Daoy (cell line): ENCODE measurements around the gene ADAM30. TPM values are rescaled to one million over a fixed set of nuclear protein-coding genes. Genes with fewer than 3 reads are reported as not detected.

ENCODE experiments used
- DNase-seq: peaks from one replicate; pipeline ENCODE4 v3.0.0-alpha.2; 2015; ENCODE audit warnings: low read depth
- total RNA-seq: library from RNA; depleted of rRNA; stranded (reverse); fragments of >200 nt; shearing (Covaris generic); gene quantifications from 2 replicates; pipeline ENCODE4 v1.2.3, GENCODE V29; 2014

ADAM30 gene
- total RNA-seq, 1 experiment from 2014 or later: not detected

- no peak for DNase-seq
These were observed 12.3 kb upstream of the ADAM30 start for GRCh38 chr1:119908661-119909060.

- DNase-seq: no peak
These were observed 10.8 kb upstream of the ADAM30 start for GRCh38 chr1:119906927-119907652.

GRCh38 chr1:119903443-119903835 lies 7.1 kb upstream of the ADAM30 start:
- DNase-seq: no peak

GRCh38 chr1:119902775-119903442 lies 6.6 kb upstream of the ADAM30 start:
- DNase-seq: no peak

DNA sequence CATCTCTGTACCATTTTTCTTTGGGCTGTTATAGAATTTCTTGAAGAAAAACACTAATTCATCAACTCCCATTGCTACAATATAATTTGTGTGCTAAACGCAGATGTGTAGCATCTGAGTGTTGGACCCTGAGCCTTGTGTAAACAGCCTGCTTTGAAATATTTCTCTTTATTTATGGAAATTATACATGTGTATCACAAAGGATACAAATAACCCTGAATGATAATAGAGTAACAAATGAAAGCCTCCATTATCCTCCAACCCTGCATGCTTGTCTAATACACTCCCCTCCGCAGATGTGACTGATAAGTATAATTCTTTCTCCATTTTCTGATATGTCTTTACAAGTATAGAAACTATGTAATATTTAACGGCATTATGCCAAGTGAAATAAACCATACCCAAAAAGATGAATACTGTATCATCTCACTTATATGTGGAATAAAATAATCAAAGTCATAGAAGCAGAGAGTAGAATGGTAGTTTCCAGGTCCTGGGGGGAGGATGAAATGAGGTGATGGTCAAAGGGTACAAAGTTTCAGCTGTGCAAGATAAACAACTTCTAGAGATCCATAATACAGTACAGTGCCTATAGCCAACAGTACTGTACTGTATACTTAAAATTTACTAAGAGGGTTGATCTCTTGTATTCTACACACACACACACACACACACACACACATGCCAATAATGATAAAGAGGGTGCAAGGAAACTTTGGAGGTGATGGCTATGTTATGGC lies 2.8 kb upstream of the ADAM30 start:
- DNase-seq: no peak

DNA sequence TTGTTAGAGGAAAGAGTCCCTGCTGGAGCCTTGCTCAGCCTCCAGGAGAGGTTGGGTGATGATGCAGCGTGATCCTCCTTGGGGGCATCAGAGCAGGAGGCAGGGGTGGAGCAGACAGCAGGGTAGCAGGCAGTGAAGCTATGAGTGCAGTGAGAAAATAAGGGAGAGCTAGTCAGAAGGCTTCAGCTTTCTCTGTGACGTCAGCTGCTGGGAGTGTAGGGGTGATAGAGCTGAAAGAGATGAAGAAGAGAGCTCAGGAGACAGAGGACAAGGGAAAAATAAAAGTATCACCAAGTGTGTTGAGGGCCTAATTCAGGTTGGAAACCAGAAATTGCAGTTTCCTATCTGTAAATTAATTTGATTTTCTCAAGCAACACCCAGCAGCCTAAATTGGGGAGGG lies 2.2 kb upstream of the ADAM30 start:
- no peak for DNase-seq

GRCh38 chr1:119895102-119895501 lies 1.2 kb downstream of the ADAM30 start:
- no peak for DNase-seq

- no peak for DNase-seq
These were observed 2.3 kb downstream of the ADAM30 start for GRCh38 chr1:119893827-119894700.

DNA sequence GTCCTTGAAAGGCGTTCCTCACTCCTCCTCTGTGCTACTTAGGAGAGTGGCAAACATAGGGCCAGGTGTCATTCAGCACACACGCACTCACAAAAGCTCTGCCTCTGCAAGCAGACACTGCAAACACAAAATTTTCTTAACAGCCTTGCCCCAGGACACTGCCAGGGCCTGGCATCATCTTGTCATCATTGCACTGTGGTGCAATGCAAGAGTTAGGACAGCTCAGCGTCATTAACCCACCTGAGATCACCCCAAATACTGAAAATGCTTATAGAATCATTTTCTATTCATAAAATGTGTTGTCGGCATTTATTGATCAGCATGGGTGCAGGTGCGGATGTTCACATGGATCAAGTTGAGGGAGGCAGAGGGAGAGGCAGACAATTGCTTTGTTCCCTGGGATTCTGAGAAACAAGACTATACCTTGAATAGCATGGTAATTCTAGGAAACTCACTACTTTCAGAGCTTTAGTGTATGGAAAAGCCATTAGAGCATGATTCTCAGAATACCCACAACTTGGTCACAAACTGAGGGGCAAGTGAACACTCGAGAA lies 3.0 kb downstream of the ADAM30 start:
- no peak for DNase-seq

DNA sequence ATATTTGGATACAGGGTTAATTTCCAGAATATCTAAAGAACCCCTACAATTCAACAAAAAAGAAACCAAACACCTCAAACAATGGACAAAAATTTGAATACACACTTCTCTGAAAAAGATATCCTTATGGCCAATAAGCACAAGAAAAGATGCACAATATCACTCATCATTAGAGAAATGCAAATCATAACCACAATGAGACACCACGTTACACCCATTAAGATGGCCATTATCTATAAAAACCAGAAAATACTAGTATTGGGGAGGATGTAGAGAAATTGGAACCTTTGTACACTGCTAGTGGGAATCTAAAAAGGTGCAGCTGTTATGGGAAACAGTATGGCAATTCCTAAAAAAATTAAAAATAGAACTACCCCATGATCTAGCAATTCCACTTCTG lies 4.9 kb downstream of the ADAM30 start:
- no peak for DNase-seq

DNA sequence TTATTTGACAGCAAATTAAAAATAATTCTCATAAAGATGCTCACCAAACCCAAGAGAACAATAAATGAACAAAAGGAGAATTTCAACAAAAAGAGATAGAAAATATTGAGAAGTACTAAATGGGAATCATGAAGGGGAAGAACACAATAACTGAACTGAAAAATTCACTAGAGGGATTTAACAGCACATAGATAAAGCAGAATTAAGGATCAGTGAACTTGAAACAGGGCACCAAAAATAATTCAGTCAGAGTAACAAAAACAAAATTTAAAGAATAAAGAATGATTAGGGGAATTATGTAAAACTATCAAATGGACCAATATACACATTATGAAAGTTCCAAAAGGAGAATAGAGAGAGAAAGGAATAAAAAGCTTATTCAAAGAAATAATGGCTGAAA lies 7.8 kb downstream of the ADAM30 start:
- DNase-seq: no peak

DNA sequence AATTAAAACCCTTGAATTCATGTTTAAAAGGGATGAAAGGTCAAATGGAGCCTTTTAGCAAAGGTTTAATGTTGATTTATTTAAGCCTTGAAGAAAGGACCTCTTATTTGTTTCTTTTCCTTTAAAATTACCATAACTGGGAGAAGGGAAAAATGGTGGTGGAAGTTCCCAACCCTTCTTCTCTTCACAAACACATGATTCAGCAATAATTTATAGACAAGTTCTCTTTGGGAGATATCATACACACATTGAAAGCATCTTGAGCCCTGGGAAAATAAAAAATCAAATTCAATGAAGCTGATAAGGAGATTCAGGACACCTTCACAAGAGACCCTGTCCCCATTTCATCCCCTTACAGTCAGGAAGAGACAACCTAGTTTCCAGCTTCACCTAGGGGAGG lies 8.9 kb downstream of the ADAM30 start:
- no peak for DNase-seq

GRCh38 chr1:119885903-119886783 lies 10.2 kb downstream of the ADAM30 start:
- peak; percentile 73 for DNase-seq

- DNase-seq: no peak
These were observed 11.6 kb downstream of the ADAM30 start for GRCh38 chr1:119884711-119885110.

- no peak for DNase-seq
These were observed 12.5 kb downstream of the ADAM30 start for GRCh38 chr1:119883826-119884225.

DNA sequence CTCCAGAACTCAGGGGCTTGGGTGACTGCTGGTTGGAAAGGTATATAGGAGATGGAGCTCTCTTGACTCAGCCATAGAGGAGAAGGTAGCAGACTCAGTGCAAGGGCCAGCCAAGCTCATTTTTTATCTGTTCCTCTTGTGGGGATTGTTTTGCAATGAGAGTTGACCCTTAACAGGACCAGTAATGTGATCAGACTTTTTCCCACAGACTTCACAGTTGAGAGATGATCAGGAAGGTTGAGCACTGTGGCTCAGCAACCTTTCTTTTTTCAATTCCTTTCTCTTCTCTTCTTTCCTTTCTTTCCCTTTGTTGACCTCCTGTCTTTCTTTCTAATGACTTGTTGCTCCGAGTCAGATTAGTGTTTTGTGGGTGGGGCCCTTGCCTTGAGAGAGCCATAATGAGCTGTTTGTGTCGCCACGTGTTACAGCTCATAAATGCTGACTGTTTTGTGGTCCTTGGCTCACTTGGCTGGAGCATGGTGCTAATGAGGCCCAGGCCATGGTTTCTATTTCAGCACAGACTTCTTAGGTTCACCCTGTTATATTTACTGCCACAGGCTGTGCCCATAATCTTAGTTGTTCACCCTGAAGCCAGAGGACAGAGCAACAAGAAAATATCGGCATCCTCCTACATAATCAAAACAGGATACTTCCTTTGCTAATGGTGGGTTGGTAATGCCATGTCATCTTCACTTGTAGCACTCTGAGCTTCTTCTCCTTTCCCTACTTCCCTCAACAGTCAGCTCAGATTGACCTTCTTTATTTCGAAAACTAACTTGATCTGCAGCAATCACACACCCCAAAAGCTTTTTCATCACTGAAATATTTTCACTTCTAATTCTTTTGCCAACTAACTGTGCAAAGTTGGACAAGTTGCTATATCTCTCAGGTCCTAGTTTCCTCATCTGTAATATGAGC lies 13.9 kb downstream of the ADAM30 start:
- DNase-seq: no peak

DNA sequence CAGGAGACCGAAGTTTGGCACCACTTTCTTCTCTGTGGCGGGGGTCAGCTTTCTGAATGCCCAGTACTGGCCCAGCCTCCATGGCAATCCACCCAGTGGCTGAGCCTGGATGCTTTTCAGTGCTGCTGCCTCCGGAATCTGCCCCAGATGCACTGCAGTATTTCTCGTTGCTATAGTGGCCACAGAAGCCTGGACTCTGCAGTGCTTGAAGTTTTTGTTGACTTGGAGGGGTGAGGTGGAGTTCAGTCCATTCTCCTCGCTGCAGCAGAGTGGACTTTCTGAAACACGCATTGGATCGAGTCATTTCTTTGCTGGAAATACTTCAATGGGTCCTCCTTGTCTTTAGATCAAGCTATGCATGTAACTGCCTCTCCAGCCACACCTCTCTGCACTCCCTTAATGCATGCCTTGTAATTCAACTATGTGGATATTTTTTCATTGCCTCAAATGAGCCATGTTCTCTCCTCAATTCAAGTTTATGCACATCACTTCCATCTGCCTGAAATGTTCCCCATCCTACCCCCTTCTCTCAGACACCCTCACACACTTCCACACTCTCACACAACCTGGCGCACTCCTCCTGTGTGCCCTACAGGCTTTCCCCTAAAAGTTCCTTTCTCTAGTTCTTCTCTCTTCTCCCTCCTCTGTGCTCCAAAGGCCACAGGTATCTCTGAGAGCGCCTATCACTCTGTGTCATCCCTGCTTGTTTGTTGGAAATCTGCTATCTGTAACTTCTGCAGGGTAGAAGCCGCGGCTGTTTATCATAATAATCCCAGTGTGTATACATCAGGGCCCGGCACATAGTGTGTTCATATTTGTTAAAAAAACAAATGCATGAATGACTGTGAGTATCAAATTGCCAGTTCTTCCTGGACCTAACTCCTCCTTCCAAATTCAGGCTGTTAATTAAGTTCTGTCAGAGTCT lies 16.5 kb downstream of the ADAM30 start:
- no peak for DNase-seq

- DNase-seq: no peak
These were observed 18.1 kb downstream of the ADAM30 start for GRCh38 chr1:119878171-119878570.
